Left lung (tissue), 10 donors: ENCODE results near the gene SPON1. TPM values are rescaled to one million over a fixed set of nuclear protein-coding genes. Genes with fewer than 3 reads are reported as not detected.
A peak's percentile ranks its signal among the peaks of the same experiment; 100 is the strongest.

Source experiments
- ATAC-seq: fragments of 200-7000 bp; cut with Tn5 transposase; one replicate; pipeline ENCODE4 v1.9.1; 2020; ENCODE audit warnings: moderate library complexity
- DNase-seq, 4 donors: peaks; one replicate each; pipeline ENCODE4 v3.0.0-alpha.2; 2013 to 2020
- H3K27ac ChIP-seq, 2 donors: fragments of 200-600 bp; sonication (generic) in 1 of 2; one replicate each; pipeline versions ENCODE4 v1.5.0 to v1.8.0; 2020 to 2021
- H3K27me3 ChIP-seq, 2 donors: fragments of 200-600 bp; sonication (generic) in 1 of 2; one replicate each; pipeline versions ENCODE4 v1.5.0 to v1.8.0; 2020 to 2021
- H3K36me3 ChIP-seq, 2 donors: fragments of 200-600 bp; sonication (generic) in 1 of 2; one replicate each; pipeline versions ENCODE4 v1.5.0 to v1.8.0; 2020 to 2021
- H3K4me1 ChIP-seq, 2 donors: fragments of 200-600 bp; one replicate each; pipeline ENCODE4 v1.8.0; 2021
- H3K4me3 ChIP-seq, 2 donors: fragments of 200-600 bp; sonication (generic) in 1 of 2; one replicate each; pipeline versions ENCODE4 v1.5.0 to v1.8.0; 2020 to 2021; ENCODE audit warnings: mild to moderate bottlenecking in 1 of 2
- H3K9me3 ChIP-seq, 2 donors: fragments of 200-600 bp; sonication (generic) in 1 of 2; one replicate each; pipeline versions ENCODE4 v1.5.0 to v1.8.0; 2020 to 2021
- CTCF ChIP-seq, 2 donors: fragments of 200-600 bp; sonication (generic) in 1 of 2; IDR thresholded peaks; one replicate each; pipeline versions ENCODE4 v1.5.0 to v1.8.0; 2021; ENCODE audit warnings: antibody characterized with exemption in 2 of 2
- intact Hi-C, 2 donors: fragments of 100-400 bp; cut with DNase I; formaldehyde crosslinking; loops; one replicate each; pipeline versions ENCODE4 v1.11.2 to v1.14.2; 2022
- polyA plus RNA-seq, 6 donors: library from polyadenylated mRNA; unstranded; fragments of 120-200 nt; gene quantifications; one replicate each; pipeline ENCODE4 v1.2.1, GENCODE V29; 2013; ENCODE audit not compliant: insufficient read length in 6 of 6
- total RNA-seq, 2 donors: library from RNA; stranded (reverse); fragmentation: NEBNext Ultra II Directional; extraction: Animal tissue kit (Norgen Biotek cat#: 25700); gene quantifications; one replicate each; pipeline ENCODE4 v1.2.1, GENCODE V29; 2021
- donor health status: DM: no; HTN: yes; CAD: no.
- donor health status: DM: no; HTN: no; CAD: no.

Gene SPON1
- total and polyA plus RNA-seq, 8 donors = 83.2 to 136 (median 97.4) TPM

- TF ChIP-seq CTCF (IDR thresholded peaks at IDR 0.05) = no peak
- Histone ChIP-seq H3K4me3 (no peak overlapping the region), H3K27ac (peak overlapping the region; percentile 45 to 55), H3K9me3 (no peaks in the 10 kb centered on the region), H3K4me1 (peaks cover 19 to 20% of the 10 kb centered on the region in 2 donors), H3K36me3 (no peaks in the 10 kb centered on the region), H3K27me3 (no peaks in the 10 kb centered on the region)
- intact Hi-C loops = no loop called here
- ATAC-seq (peak; percentile 46), DNase-seq (peak in 2 of 4 donors; percentile 75 to 76)
These were observed 228.7 kb downstream of the SPON1 start for GRCh38 chr11:14190992-14191778.

- Histone ChIP-seq H3K4me3 (no peak overlapping the region), H3K27ac (no peak overlapping the region), H3K27me3 (no peaks in the 10 kb centered on the region), H3K4me1 (peaks cover 19 to 20% of the 10 kb centered on the region in 2 donors), H3K9me3 (no peaks in the 10 kb centered on the region), H3K36me3 (no peaks in the 10 kb centered on the region)
- intact Hi-C loops = no loop called here
- ATAC-seq (no peak), DNase-seq (no peak)
- no peak for TF ChIP-seq CTCF (IDR thresholded peaks at IDR 0.05)
These were observed 231.1 kb downstream of the SPON1 start for GRCh38 chr11:14193644-14194043.

GRCh38 chr11:14202251-14203196, 240.0 kb downstream of the SPON1 start:
- ATAC-seq (no peak), DNase-seq (no peak)
- H3K27ac ChIP-seq = no peak overlapping the region

GRCh38 chr11:14203321-14203720, 240.8 kb downstream of the SPON1 start:
- ATAC-seq (no peak), DNase-seq (no peak)
- TF ChIP-seq CTCF (IDR thresholded peaks at IDR 0.05) = no peak
- Histone ChIP-seq H3K27me3 (no peaks in the 10 kb centered on the region), H3K27ac (no peak overlapping the region), H3K4me1 (no peaks in the 10 kb centered on the region), H3K36me3 (no peaks in the 10 kb centered on the region), H3K4me3 (no peak overlapping the region), H3K9me3 (no peaks in the 10 kb centered on the region)
- intact Hi-C loops = no loop called here

More at GRCh38 chr11:14202251-14203196, 240.0 kb downstream of the SPON1 start:
- no peak for TF ChIP-seq CTCF (IDR thresholded peaks at IDR 0.05)
- Histone ChIP-seq H3K4me1 (no peaks in the 10 kb centered on the region), H3K36me3 (no peaks in the 10 kb centered on the region), H3K27me3 (no peaks in the 10 kb centered on the region), H3K4me3 (no peak overlapping the region), H3K9me3 (no peaks in the 10 kb centered on the region)
- intact Hi-C loops = no loop called here

- TF ChIP-seq CTCF (IDR thresholded peaks at IDR 0.05) = no peak
- Histone ChIP-seq H3K27me3 (no peaks in the 10 kb centered on the region), H3K4me3 (no peak overlapping the region), H3K36me3 (no peaks in the 10 kb centered on the region), H3K9me3 (no peaks in the 10 kb centered on the region), H3K4me1 (no peaks in the 10 kb centered on the region), H3K27ac (no peak overlapping the region)
- ATAC-seq (no peak), DNase-seq (no peak)
- intact Hi-C loops = no loop called here
These were observed 250.5 kb downstream of the SPON1 start for GRCh38 chr11:14212986-14213385.
